Middle frontal gyrus (tissue), 1 donor: ENCODE data around the gene RAB6A.
"Not testable (repeated sequence)": the region's sequence is repeated elsewhere in the genome, so short reads cannot be mapped to it uniquely, and the experiment has no call there.

Source experiments
- DNase-seq: peaks from one replicate; pipeline ENCODE4 v3.0.0-alpha.2; 2015; ENCODE audit warnings: low spot score; ENCODE audit errors: extremely low spot score

Gene RAB6A

GRCh38 chr11:73762732-73763131, 1.9 kb upstream of the RAB6A start:
- DNase-seq: no peak

DNA sequence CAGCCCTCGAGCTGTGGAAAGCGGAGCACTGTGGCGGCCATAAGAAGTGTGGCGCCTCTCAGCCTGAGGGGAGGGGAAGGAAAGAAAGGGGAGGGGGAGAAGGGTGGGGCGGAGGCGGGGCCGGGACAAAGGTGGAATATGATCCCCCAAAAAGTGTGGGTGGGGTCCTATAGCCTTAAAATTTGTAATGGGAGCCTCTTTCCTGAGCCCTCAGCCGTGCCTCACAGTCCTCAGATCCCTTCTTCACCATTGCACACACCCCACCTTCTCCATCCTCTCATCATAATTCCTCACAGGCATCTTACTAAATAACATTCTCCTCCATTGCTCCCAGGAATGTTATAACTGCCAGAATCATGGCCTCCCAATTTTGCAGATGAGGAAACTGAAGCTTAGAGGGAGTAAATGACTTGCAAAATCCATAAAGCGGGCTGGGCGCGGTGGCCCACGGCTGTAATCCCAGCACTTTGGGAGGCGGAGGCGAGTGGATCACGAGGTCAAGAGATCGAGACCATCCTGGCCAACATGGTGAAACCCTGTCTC, 600 bp upstream of the RAB6A start:
- no peak for DNase-seq

GRCh38 chr11:73760135-73760678, 667 bp downstream of the RAB6A start:
- no peak for DNase-seq

DNA sequence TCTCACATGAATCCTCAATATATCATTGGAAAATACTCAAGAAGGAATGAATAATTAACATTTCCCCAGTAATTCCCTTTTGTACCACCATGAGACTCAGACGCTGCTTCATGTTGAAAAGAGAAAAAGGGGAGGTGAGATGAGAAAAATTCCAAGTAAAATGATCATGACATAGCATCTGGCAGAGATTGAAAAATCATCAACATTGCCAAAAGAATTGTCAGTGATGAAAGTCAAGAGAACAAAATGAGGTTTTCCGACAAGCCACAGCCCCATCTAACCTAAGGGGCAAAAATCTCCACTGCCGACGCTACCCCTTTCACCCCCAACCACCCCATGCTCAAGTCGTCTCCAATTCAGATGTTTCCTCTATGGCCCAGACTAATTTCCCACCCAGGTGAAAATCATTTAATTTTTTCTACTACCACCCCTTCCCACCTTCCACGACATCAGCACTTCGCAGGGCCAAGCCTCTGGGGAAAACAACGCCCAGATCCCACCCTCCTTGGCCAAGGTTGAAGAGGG, 1.2 kb downstream of the RAB6A start:
- no peak for DNase-seq

- DNase-seq: no peak
Observed at GRCh38 chr11:73758451-73758850, 2.4 kb downstream of the RAB6A start.

GRCh38 chr11:73757598-73757997, 3.3 kb downstream of the RAB6A start:
- no peak for DNase-seq

- DNase-seq: no peak
Observed at GRCh38 chr11:73755670-73756069, 5.2 kb downstream of the RAB6A start.

GRCh38 chr11:73753938-73754337, 6.9 kb downstream of the RAB6A start:
- DNase-seq: no peak

DNA sequence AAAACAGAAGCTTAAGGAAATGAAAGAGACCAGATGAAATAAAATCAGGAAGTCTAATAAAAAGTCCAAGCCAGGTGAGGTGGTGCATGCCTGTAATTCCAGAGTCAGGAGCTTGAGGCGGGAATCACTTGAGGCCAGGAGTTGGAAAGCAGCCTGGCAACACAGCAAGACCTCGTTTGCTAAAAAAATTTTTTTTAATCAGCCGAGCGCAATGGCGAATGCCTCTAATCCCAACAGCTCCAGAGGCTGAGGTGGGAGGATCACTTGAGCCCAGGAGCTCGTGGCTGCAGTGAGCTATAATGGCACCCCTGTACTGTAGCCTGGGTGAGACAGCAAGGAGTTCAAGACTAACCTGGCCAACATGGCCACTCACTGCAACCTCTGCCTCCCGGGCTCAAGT, 8.0 kb downstream of the RAB6A start:
- DNase-seq: no peak

DNA sequence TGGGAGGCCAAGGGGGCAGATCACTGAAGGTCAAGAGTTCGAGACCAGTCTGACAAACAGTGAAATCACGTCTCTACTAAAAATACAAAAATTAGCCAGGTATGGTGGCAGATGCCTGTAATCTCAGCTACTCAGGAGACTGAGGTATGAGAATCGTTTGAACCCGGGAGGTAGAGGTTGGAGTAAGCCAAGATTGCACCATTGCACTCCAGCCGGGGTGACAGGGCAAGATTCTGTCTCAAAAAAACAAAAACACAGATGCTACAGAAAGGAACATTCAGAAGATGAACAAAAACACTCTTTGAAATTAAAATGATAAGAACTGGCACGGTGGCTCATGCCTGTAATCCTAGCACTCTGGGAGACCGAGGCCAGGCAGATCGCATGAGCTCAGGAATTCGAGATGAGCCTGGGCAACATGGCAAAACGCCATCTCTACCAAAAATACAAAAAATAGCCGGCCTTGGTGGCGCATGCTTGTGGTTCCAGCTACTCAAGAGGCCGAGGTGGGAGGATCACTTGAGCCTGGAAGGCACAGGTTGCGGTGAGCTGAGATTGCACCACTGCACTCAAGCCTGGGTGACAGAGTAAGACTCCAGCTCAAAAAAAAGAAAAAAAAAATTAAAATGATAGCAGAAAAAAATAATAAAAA, 8.5 kb downstream of the RAB6A start:
- no peak for DNase-seq

DNA sequence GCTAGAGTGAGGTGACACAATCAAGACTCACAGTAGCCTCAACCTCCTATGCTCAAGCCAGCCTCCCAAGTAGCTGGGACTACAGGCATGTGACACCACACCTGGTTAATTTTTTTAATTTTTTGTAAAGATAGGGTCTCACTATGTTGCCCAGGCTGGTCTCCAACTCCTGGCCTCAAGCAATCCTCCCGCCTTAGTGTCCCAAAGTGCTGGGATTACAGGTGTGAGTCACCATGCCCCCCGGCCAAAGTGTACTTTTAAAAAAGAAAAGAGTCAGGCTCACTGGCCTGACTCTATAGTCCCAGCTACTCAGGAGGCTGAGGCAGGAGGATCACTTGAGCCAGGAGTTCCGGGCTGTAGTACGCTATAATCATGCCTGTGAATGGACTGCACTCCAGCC, 10.0 kb downstream of the RAB6A start:
- DNase-seq: not testable (repeated sequence)

- DNase-seq: no peak
Observed at GRCh38 chr11:73750228-73750627, 10.6 kb downstream of the RAB6A start.

DNA sequence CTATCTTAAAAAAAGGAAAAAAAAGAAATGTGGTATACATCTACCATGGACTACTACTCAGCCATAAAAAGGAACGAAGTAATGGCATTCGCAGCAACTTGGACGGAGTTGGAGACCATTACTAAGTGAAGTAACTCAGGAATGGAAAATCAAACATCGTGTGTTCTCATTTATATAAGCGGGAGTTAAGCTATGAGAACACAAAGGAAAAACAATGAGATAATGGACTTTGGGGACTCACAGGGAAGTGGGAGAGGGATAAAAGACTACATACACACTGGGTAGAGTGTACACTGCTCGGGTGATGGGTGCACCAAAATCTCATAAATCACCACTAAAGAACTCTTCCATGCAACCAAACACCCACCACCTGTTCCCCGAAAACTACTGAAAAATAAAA, 11.8 kb downstream of the RAB6A start:
- no peak for DNase-seq

DNA sequence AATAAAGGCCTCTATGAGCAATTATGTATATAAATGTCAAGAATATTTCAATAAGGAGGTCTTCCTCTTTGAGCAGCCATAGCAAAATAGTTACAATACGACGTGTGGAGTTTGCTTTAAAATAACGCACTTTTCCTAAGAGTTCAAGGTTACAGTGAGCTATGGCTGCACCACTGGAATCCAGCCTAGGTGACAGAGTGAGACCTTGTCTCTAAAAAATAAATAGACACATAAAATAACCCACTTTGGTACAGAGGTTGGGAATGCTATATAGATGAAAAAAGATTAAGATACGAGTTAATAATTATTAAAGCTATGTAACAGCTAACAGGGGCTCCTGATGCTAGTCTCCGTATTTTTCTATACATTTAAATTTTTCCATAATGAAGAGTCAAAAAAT, 12.6 kb downstream of the RAB6A start:
- DNase-seq: no peak

- no peak for DNase-seq
Observed at GRCh38 chr11:73747762-73748161, 13.1 kb downstream of the RAB6A start.

GRCh38 chr11:73746701-73747100, 14.2 kb downstream of the RAB6A start:
- no peak for DNase-seq

DNA sequence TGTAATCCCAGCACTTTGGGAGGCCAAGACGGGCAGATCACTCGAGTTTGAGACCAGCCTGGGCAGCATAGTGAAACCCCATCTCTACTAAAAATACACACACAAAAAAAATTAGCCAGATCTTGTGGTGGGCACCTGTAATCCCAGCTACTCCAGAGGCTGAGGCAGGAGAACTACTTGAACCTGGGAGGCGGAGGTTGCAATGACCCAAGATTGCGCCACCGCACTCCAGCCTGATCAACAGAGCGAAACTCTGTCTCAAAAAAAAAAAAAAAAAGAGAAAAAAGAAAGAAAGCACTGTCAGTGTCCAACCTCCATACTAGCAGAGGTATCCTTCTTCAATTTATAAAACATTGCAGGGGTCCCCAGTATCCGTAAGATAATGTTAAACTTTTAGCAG, 17.8 kb downstream of the RAB6A start:
- DNase-seq: no peak

- DNase-seq: not testable (repeated sequence)
Observed at GRCh38 chr11:73735959-73736358, 24.9 kb downstream of the RAB6A start.

DNA sequence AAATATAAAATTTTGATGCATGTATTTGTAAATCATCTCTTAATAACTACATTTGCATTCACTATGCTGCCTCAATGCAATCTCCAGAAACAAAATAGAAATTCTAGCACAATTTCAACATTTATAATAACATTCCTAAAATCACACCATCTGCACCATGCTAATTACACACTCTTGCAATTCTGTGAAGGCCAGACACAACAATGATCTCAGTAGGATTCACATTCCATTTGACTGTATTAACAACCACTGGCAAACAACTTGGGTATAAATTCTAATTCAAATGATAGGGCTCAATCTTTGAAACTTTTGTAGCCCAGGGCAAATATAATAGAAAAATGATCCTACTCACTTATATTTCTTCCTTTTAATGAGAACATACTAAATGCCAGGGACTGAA, 25.9 kb downstream of the RAB6A start:
- DNase-seq: no peak

GRCh38 chr11:73734011-73734410, 26.9 kb downstream of the RAB6A start:
- DNase-seq: not testable (repeated sequence)

DNA sequence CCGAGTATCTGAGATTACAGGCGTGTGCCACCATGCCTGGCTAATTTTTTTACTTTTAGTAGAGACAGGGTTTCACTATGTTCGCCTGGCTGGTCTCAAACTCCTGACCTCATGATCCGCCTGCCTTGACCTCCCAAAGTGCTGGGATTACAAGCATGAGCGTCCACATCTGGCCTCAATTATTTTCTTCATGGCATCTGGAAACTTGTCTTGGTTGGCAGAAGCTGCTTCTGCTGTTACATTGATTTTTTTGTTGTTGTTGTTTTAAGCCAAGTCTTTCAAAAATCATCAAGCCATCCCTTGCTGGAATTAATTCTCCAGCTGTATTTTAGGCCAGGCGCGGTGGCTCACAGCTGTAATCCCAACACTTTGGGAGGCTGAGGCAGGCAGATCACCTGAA, 27.9 kb downstream of the RAB6A start:
- DNase-seq: not testable (repeated sequence)

DNA sequence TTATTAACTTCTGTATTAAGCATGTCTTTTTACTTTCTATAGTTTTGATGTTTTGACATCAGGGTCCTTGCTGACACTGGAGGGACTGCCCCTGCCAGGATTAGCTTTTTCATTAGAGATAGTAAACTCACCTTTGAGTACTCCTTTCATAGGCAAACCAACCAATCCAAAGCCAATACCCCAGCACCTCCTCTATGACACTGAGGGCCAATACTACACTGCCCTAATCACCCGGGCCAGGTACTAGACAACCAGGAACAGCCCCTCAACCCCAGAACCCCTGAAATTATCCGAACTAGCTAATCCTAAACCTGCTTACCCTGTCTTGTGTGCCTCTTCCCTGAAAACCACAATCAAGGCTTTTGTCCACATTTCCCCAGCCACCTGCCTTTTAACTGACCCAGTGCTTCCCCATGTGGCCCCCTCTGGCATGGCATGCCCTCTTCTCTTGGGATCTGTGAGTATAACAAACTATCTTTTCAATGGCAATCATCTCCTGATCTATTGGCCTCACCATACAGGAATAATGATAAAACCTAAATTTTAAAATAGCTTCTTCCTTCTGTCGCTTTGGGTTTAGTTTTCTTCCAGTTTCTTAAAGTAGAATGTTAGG, 31.2 kb downstream of the RAB6A start:
- DNase-seq: no peak

DNA sequence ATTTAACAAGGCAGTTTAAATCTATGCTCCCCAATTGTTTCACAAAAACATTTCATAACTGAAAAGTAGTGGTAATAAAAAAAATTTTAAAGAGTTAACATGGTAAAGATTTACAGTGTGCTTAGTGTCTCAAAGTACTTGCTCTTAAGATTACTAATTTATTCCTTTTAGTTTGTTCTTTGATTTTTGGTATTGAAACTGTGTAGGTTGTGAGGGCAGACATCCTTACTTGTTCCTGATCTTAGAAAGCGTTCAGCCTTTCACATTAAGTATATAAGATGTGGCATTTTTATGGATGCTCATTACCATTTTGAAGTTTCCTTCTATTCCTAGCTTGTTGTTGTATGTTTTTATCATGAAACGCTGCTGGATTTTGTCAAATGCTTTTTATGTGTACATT, 32.9 kb downstream of the RAB6A start:
- no peak for DNase-seq
